SK-N-SH (cell line): ENCODE measurements around the gene RITA1. TPM values are rescaled to one million over a fixed set of nuclear protein-coding genes. Genes with fewer than 3 reads are reported as not detected.

Experiments used
- CTCF ChIA-PET: fragments of 300-600, 350-600 bp; formaldehyde crosslinking; extraction: SDS; loops from one replicate; lab custom pipeline; 2021; lab: Yijun Ruan, JAX
- POLR2A ChIA-PET: fragments of 350-600 bp; sonication (Branson Sonifier 250); formaldehyde crosslinking; extraction: SDS; loops from one replicate; lab custom pipeline; 2020; ENCODE audit warnings: antibody characterized with exemption, inconsistent platforms; lab: Yijun Ruan, JAX
- DNase-seq: peaks from one replicate; pipeline ENCODE4 v3.0.0; 2012
- H2AFZ ChIP-seq: fragments of 200-600 bp; sonication (generic); 2 replicates; pipeline ENCODE4 v1.8.1; 2016; ENCODE audit warnings: antibody characterized with exemption, mild to moderate bottlenecking, low read depth
- H3F3A ChIP-seq: fragments of 200-600 bp; sonication (generic); replicated peaks from 2 replicates; pipeline ENCODE3; 2016; ENCODE audit warnings: antibody characterized with exemption, mild to moderate bottlenecking; ENCODE audit not compliant: insufficient read depth
- H3K27ac ChIP-seq, 2 experiments: fragments of 200-500 bp in 1 of 2; fragments of 200-600 bp in 1 of 2; sonication (Bioruptor generic) in 1 of 2; sonication (generic), shearing (Covaris generic) in 1 of 2; 2 replicates each; pipeline versions ENCODE4 v1.5.1 to v1.6.1; 2014 to 2016; ENCODE audit warnings: low read depth in 2 of 2, inconsistent platforms in 1 of 2, low read length in 1 of 2, mild to moderate bottlenecking in 1 of 2, mixed read lengths in 1 of 2
- H3K27me3 ChIP-seq: fragments of 200-600 bp; sonication (generic), shearing (Covaris generic); 2 replicates; pipeline ENCODE4 v1.6.1; 2016; ENCODE audit warnings: mixed run types; ENCODE audit not compliant: insufficient read depth
- H3K36me3 ChIP-seq, 2 experiments: fragments of 200-500 bp in 1 of 2; fragments of 200-600 bp in 1 of 2; sonication (Bioruptor generic) in 1 of 2; sonication (generic) in 1 of 2; replicated peaks in 1 of 2; 2 replicates each; pipeline versions ENCODE3 to v1.5.1; 2014 to 2016; ENCODE audit warnings: low read length in 1 of 2, mild to moderate bottlenecking in 1 of 2; ENCODE audit not compliant: insufficient read depth in 2 of 2, control insufficient read depth in 1 of 2
- H3K4me1 ChIP-seq, 2 experiments: fragments of 200-500 bp in 1 of 2; fragments of 200-600 bp in 1 of 2; sonication (Bioruptor generic) in 1 of 2; sonication (generic), shearing (Covaris generic) in 1 of 2; 2 replicates each; pipeline versions ENCODE4 v1.5.1 to v1.6.1; 2014 to 2016; ENCODE audit warnings: low read depth in 1 of 2, low read length in 1 of 2, mixed run types in 1 of 2; ENCODE audit not compliant: insufficient read depth in 2 of 2, control insufficient read depth in 1 of 2
- H3K4me2 ChIP-seq: fragments of 200-600 bp; sonication (generic), shearing (Covaris generic); 2 replicates; pipeline ENCODE4 v1.6.1; 2017; ENCODE audit warnings: mixed run types
- H3K4me3 ChIP-seq, 2 experiments: fragments of 200-500 bp in 1 of 2; fragments of 200-600 bp in 1 of 2; sonication (Bioruptor generic) in 1 of 2; sonication (generic), shearing (Covaris generic) in 1 of 2; 2 replicates each; pipeline versions ENCODE4 v1.5.1 to v1.8.1; 2014 to 2016; ENCODE audit warnings: low read depth in 2 of 2, inconsistent platforms in 1 of 2, low read length in 1 of 2, mild to moderate bottlenecking in 1 of 2, mixed read lengths in 1 of 2, moderate library complexity in 1 of 2
- H3K79me2 ChIP-seq: fragments of 200-600 bp; sonication (generic); 2 replicates; pipeline ENCODE4 v1.8.1; 2017; ENCODE audit warnings: mild to moderate bottlenecking; ENCODE audit not compliant: insufficient read depth
- H3K9ac ChIP-seq: fragments of 200-600 bp; sonication (generic); 2 replicates; pipeline ENCODE4 v1.6.1; 2017; ENCODE audit warnings: mixed run types
- H3K9me2 ChIP-seq: fragments of 200-600 bp; sonication (generic); 2 replicates; pipeline ENCODE4 v1.6.1; 2017; ENCODE audit warnings: mixed run types
- H3K9me3 ChIP-seq: fragments of 200-600 bp; sonication (generic); 2 replicates; pipeline ENCODE4 v1.6.1; 2017; ENCODE audit warnings: mixed run types, mild to moderate bottlenecking, moderate library complexity
- H4K20me1 ChIP-seq: fragments of 200-600 bp; sonication (generic); 2 replicates; pipeline ENCODE4 v1.6.1; 2017; ENCODE audit warnings: mild to moderate bottlenecking, mixed run types; ENCODE audit not compliant: insufficient read depth
- FOXM1 ChIP-seq: IDR thresholded peaks from 2 replicates; pipeline ENCODE4 v1.4.0; 2012; ENCODE audit warnings: low read depth, mild to moderate bottlenecking
- GABPA ChIP-seq: IDR thresholded peaks from 2 replicates; pipeline ENCODE4 v1.4.0; 2012; ENCODE audit warnings: low read depth, mild to moderate bottlenecking
- GATA2 ChIP-seq: sonication (generic); formaldehyde crosslinking; IDR thresholded peaks from 2 replicates; pipeline ENCODE4 v1.5.0; 2020; ENCODE audit warnings: mild to moderate bottlenecking, missing genetic modification reagents
- MAX ChIP-seq: IDR thresholded peaks from 2 replicates; pipeline ENCODE4 v1.4.0; 2012; ENCODE audit warnings: low read depth
- NRF1 ChIP-seq: IDR thresholded peaks from 2 replicates; pipeline ENCODE4 v1.6.1; 2012; ENCODE audit warnings: low read depth, mild to moderate bottlenecking, low read length
- SIN3A ChIP-seq: IDR thresholded peaks from 2 replicates; pipeline ENCODE4 v1.6.1; 2012; ENCODE audit warnings: low read depth, mild to moderate bottlenecking, low read length, moderate library complexity, borderline replicate concordance
- SMC3 ChIP-seq: IDR thresholded peaks from 2 replicates; pipeline ENCODE4 v1.6.1; 2012; ENCODE audit warnings: low read depth, low read length, improper control_type of control experiment
- TEAD4 ChIP-seq: IDR thresholded peaks from 2 replicates; pipeline ENCODE4 v1.4.0; 2012; ENCODE audit warnings: mild to moderate bottlenecking, borderline replicate concordance; ENCODE audit not compliant: insufficient read depth
- YY1 ChIP-seq: IDR thresholded peaks from 2 replicates; pipeline ENCODE4 v1.4.0; 2012; ENCODE audit warnings: low read depth, mild to moderate bottlenecking
- ZBTB33 ChIP-seq: IDR thresholded peaks from 2 replicates; pipeline ENCODE4 v1.4.0; 2012; ENCODE audit warnings: low read depth, borderline replicate concordance
- WGBS: methylation state at CpG from one replicate; pipeline ENCODE4 v1.1.6; 2017; ENCODE audit warnings: low lambda C conversion rate; 5-methylcytosine and 5-hydroxymethylcytosine counted together
- polyA plus RNA-seq, 3 experiments: library from polyadenylated mRNA; depleted of rRNA; stranded (reverse); fragments of >200 nt; gene quantifications; 2 replicates each; pipeline ENCODE4 v1.2.3, GENCODE V29; 2012
- TF ChIP-seq, protein P1 (sequence below): IDR thresholded peaks from 2 replicates; pipeline ENCODE4 v1.4.0; 2012; ENCODE audit warnings: low read depth, borderline replicate concordance
- TF ChIP-seq, protein P2 (sequence below): fragments of 150-350 bp; IDR thresholded peaks from 2 replicates; pipeline ENCODE4 v1.6.1; 2017; ENCODE audit warnings: antibody characterized with exemption, low read length, low read depth, borderline replicate concordance

Gene RITA1
- polyA plus RNA-seq, 1 of the 3 experiments (the other 2 are of a cell fraction): 21.1 TPM

GRCh38 chr12:113232089-113232839, 46.7 kb downstream of the RITA1 start:
- Histone ChIP-seq H3F3A (peaks cover 3% of the 10 kb centered on the region), H3K27me3 (no peaks in the 10 kb centered on the region), H4K20me1 (no peaks in the 10 kb centered on the region), H3K79me2 (no peaks in the 10 kb centered on the region), H3K4me3 (no peak overlapping the region), H3K36me3 (peaks cover 4 to 8% of the 10 kb centered on the region in 2 experiments), H2AFZ (no peak overlapping the region), H3K4me2 (no peak overlapping the region), H3K9ac (no peak overlapping the region), H3K9me2 (no peaks in the 10 kb centered on the region), H3K9me3 (no peaks in the 10 kb centered on the region), H3K27ac (peak overlapping the region; percentile 7 to 60; a peak in 2 of 4 replicates), H3K4me1 (peaks cover 2 to 5% of the 10 kb centered on the region in 2 experiments; a peak in 2 of 4 replicates)
- POLR2A ChIA-PET: no interaction called here
- CTCF ChIA-PET: interaction anchor here (1.0 kb wide), 1 partner anchor 11 kb away, joined by 3 read pairs; the partner anchor contains the start of gene TPCN1
- WGBS: 93% methylated on average over 11 of the region's 18 CpGs
- no peak for DNase-seq
- no peak for TF ChIP-seq YY1
- TF ChIP-seq NRF1: no peak
- no peak for TF ChIP-seq ZBTB33
- no peak for TF ChIP-seq MAX
- TF ChIP-seq SIN3A: no peak

DNA sequence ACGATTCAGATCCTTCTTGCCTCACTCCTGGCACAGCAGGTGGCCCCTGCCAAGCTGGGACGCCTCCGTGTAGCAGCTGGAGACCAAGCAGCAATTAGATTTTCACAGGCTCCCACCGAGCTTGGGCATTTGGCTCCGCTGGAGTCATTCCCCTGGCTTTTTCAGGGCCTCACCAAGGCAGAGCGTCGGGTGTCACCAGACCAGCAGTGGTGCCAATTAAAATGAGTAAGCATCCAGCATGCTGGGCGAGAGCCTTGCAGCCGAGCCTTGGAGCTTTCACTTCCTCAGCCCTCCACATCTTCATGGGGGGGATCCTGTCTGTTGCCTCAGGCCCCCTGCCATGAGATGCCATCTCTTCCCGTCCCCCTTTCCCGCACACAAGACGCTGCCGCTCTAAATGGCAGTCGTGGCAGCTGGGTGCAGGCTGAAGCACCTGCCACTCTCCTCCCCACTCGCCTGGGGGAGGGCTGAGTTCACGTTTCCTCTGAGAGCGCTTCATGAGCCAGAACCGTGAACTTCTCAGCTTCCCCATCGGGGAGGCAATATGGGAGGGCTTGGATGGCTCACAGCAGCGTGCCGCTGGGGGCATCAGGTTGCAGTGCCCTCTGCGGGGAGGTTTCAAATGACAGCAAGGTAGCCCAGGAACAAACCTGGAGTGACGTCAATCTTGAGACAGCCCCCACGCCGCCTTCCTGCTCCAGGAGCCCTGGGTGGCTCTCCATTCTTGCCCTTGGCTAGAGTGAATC, 47.5 kb downstream of the RITA1 start:
- TF ChIP-seq TEAD4: no peak
- no peak for TF ChIP-seq FOXM1
- TF ChIP-seq GABPA: no peak
- TF ChIP-seq, protein P1, sequence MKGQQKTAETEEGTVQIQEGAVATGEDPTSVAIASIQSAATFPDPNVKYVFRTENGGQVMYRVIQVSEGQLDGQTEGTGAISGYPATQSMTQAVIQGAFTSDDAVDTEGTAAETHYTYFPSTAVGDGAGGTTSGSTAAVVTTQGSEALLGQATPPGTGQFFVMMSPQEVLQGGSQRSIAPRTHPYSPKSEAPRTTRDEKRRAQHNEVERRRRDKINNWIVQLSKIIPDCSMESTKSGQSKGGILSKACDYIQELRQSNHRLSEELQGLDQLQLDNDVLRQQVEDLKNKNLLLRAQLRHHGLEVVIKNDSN: no peak
- TF ChIP-seq, protein P2, sequence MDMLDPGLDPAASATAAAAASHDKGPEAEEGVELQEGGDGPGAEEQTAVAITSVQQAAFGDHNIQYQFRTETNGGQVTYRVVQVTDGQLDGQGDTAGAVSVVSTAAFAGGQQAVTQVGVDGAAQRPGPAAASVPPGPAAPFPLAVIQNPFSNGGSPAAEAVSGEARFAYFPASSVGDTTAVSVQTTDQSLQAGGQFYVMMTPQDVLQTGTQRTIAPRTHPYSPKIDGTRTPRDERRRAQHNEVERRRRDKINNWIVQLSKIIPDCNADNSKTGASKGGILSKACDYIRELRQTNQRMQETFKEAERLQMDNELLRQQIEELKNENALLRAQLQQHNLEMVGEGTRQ: no peak
- TF ChIP-seq SMC3: no peak
- no peak for TF ChIP-seq GATA2
- Histone ChIP-seq H3K36me3 (peaks cover 4 to 6% of the 10 kb centered on the region in 2 experiments), H3F3A (no peaks in the 10 kb centered on the region), H3K4me2 (no peak overlapping the region), H3K9me3 (no peaks in the 10 kb centered on the region), H4K20me1 (no peaks in the 10 kb centered on the region), H3K27me3 (no peaks in the 10 kb centered on the region), H3K27ac (no peak overlapping the region), H3K9ac (no peak overlapping the region), H3K79me2 (no peaks in the 10 kb centered on the region), H3K4me1 (peaks cover 2 to 5% of the 10 kb centered on the region in 2 experiments; a peak in 2 of 4 replicates), H3K9me2 (no peaks in the 10 kb centered on the region), H2AFZ (no peak overlapping the region), H3K4me3 (no peak overlapping the region)
- CTCF ChIA-PET: interaction anchor here (1.0 kb wide), 1 partner anchor 12 kb away, joined by 3 read pairs; the partner anchor contains the start of gene TPCN1
- DNase-seq: no peak
- WGBS: 93% methylated on average over 17 of the region's 25 CpGs
- POLR2A ChIA-PET: no interaction called here
